Measurements from ENCODE around the gene SMYD1. TPM values are rescaled to one million over a fixed set of nuclear protein-coding genes. Genes with fewer than 3 reads are reported as not detected.

Gene SMYD1
- total RNA-seq, 3 donors from 2014 or later (not counting 1 experiment from before 2014, with no cell fraction given) = not detected

DNA sequence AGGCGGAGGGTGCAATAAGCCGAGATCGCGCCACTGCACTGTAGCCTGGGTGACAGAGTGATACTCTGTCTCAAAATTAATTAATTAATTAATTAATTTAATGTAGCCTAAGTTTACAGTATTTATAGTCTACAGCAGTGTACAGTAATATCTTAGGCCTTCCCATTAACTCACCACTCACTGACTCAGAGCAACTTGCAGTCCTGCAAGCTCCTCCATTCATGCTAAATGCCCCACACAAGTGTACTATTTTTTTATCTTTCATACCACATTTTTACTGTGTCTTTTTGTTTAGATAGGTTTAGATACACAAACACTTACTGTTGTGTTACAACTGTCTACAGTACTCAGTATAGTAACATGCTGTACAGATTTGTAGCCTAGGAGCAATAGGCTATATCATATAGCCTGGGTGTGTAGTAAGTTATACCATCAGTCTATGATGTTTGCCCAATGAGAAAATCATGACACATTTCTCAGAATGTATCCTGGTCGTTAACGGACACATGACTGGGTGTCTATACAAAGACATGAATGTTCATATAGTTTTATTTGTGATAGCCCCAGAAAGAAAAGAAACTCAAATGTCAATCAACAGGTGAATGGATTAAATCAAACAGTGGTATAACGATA, 35.4 kb upstream of the SMYD1 start:
- Histone ChIP-seq H3K27ac (ENCODE audit: low read length) (no peak overlapping the region), H3K4me3 (ENCODE audit: low read length) (no peak overlapping the region), H3K36me3 (ENCODE audit: control insufficient read depth, insufficient read depth, low read length) (peaks cover 45% of the 10 kb centered on the region), H3K4me1 (ENCODE audit: control insufficient read depth, insufficient read depth, low read length) (no peaks in the 10 kb centered on the region), H3K9me3 (ENCODE audit: control insufficient read depth, insufficient read depth, low read length) (no peaks in the 10 kb centered on the region), H3K27me3 (ENCODE audit: control insufficient read depth, insufficient read depth, low read length) (no peaks in the 10 kb centered on the region)
- DNase-seq (no peak), ATAC-seq (no peak)
- Mint-ChIP-seq H3K27me3 (ENCODE audit: low read depth in 2 of 2) (no peaks in the 10 kb centered on the region), H3K27ac (no peak overlapping the region), H3K9me3 (no peaks in the 10 kb centered on the region), H3K36me3 (peaks cover 10% of the 10 kb centered on the region), H3K4me1 (peaks cover 20 to 26% of the 10 kb centered on the region in 2 donors), H3K4me3 (no peak overlapping the region)
- TF ChIP-seq, protein P1, sequence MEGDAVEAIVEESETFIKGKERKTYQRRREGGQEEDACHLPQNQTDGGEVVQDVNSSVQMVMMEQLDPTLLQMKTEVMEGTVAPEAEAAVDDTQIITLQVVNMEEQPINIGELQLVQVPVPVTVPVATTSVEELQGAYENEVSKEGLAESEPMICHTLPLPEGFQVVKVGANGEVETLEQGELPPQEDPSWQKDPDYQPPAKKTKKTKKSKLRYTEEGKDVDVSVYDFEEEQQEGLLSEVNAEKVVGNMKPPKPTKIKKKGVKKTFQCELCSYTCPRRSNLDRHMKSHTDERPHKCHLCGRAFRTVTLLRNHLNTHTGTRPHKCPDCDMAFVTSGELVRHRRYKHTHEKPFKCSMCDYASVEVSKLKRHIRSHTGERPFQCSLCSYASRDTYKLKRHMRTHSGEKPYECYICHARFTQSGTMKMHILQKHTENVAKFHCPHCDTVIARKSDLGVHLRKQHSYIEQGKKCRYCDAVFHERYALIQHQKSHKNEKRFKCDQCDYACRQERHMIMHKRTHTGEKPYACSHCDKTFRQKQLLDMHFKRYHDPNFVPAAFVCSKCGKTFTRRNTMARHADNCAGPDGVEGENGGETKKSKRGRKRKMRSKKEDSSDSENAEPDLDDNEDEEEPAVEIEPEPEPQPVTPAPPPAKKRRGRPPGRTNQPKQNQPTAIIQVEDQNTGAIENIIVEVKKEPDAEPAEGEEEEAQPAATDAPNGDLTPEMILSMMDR (IDR thresholded peaks at IDR 0.05) = no peak
- 97% methylated on average over 3 of the region's 7 CpGs for WGBS (ENCODE audit: insufficient coverage)
- intact Hi-C loops (cut with micrococcal nuclease) = no loop called here

DNA sequence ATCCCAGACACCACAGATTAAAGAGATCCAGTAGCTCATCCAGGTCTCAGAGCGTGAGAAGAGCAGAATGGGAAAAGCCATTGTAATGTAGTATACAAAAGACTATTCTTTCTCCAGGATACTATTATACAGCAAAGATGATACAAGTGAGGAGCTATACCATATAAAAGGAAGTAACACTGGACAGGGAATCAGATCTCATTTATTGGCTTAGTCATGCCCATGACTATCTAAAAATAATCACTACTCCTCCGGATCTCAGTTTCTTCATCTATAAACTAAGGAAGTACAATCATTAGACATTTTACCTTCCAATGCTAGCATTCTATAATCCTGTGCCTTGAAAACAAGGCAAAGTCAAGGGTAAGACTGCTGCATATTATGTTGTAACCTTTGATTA, 31.4 kb upstream of the SMYD1 start:
- TF ChIP-seq, protein P1 (IDR thresholded peaks at IDR 0.05) = no peak
- H3K4me3 ChIP-seq (ENCODE audit: low read length) = no peak overlapping the region

DNA sequence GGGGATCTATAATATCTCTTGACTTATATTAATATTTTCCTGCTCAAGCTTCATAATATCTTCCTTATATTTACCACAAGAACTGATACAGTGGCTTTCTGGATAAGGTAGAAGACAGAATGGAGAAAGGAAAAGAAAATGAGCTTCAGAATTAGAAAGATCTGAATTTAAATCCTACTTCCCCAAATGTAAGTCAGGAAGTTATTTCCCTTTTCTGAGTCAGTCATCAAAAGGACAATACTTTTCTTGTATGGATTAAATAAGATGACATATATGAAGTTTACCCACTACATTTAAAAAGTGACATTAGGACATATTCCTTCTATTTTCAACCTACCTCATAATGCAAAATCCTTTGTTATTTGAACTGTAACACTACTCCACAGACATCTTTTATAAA, 31.0 kb upstream of the SMYD1 start:
- H3K9me3 ChIP-seq (ENCODE audit: control insufficient read depth, insufficient read depth, low read length) = no peaks in the 10 kb centered on the region
- no peaks in the 10 kb centered on the region for H3K4me1 ChIP-seq (ENCODE audit: control insufficient read depth, insufficient read depth, low read length)
- H3K36me3 Mint-ChIP-seq = no peaks in the 10 kb centered on the region
- no peak overlapping the region for H3K4me3 Mint-ChIP-seq
- TF ChIP-seq, protein P1 (IDR thresholded peaks at IDR 0.05) = no peak
- peaks cover 30% of the 10 kb centered on the region for H3K36me3 ChIP-seq (ENCODE audit: control insufficient read depth, insufficient read depth, low read length)
- H3K4me1 Mint-ChIP-seq = peaks cover 27 to 37% of the 10 kb centered on the region in 2 donors
- no peaks in the 10 kb centered on the region for H3K9me3 Mint-ChIP-seq
- no peak for ATAC-seq
- H3K4me3 ChIP-seq (ENCODE audit: low read length) = no peak overlapping the region
- intact Hi-C loops (cut with micrococcal nuclease) = no loop called here
- H3K27ac ChIP-seq (ENCODE audit: low read length) = no peak overlapping the region
- no peaks in the 10 kb centered on the region for H3K27me3 Mint-ChIP-seq (ENCODE audit: low read depth in 2 of 2)
- H3K27me3 ChIP-seq (ENCODE audit: control insufficient read depth, insufficient read depth, low read length) = no peaks in the 10 kb centered on the region
- peak overlapping the region in 1 of 2 donors; percentile 5 for H3K27ac Mint-ChIP-seq
- DNase-seq = no peak

More for the DNA sequence above, 31.4 kb upstream of the SMYD1 start:
- Mint-ChIP-seq H3K27ac (peak overlapping the region; percentile 5 to 50), H3K36me3 (no peaks in the 10 kb centered on the region), H3K27me3 (ENCODE audit: low read depth in 2 of 2) (no peaks in the 10 kb centered on the region), H3K4me3 (no peak overlapping the region), H3K9me3 (no peaks in the 10 kb centered on the region), H3K4me1 (peaks cover 27 to 37% of the 10 kb centered on the region in 2 donors)
- H3K4me1 ChIP-seq (ENCODE audit: control insufficient read depth, insufficient read depth, low read length) = no peaks in the 10 kb centered on the region
- no peaks in the 10 kb centered on the region for H3K27me3 ChIP-seq (ENCODE audit: control insufficient read depth, insufficient read depth, low read length)
- ATAC-seq (no peak), DNase-seq (no peak)
- no peaks in the 10 kb centered on the region for H3K9me3 ChIP-seq (ENCODE audit: control insufficient read depth, insufficient read depth, low read length)
- 100% methylated on average over 1 of the region's 2 CpGs for WGBS (ENCODE audit: insufficient coverage)
- intact Hi-C loops (cut with micrococcal nuclease) = no loop called here
- peaks cover 30% of the 10 kb centered on the region for H3K36me3 ChIP-seq (ENCODE audit: control insufficient read depth, insufficient read depth, low read length)
- no peak overlapping the region for H3K27ac ChIP-seq (ENCODE audit: low read length)

Measured in natural killer cell (primary cell).